Embryonic facial prominence (tissue), 1 donor: Measurements from ENCODE around the gene MANSC1.

ENCODE experiments used
- DNase-seq: peaks from one replicate; pipeline ENCODE4 v3.0.0-alpha.2; 2016; ENCODE audit errors: extremely low spot score

The MANSC1 gene

GRCh38 chr12:12349711-12350665 is at the start of gene MANSC1:
TSS of gene MANSC1 (minus strand) at chr12:12350242. CDS start at chr12:12343314, 6,928 bp downstream.
- no peak for DNase-seq

DNA sequence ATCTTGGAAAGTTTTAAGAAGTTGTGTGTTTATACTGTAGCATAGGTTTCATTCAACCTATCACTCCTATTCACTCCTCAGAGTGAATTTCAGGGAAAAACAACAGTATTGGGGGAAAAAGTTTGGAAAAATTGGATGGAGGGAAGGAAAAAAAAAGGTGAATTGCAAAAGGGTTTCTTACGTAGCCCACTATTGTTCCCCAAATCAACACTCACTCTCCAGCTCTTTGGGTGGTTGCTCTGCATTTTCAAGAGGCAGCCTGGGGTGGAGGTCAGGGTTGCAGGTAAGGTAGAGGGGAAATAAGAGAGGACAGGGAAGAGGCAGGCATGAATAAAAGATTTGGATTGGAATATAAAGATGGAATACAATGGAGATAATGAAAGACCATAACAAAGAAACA is 49.1 kb upstream of the MANSC1 start:
- DNase-seq, result no peak

- peak; percentile 43 for DNase-seq
These were observed 48.2 kb upstream of the MANSC1 start for GRCh38 chr12:12398026-12398859.

GRCh38 chr12:12397184-12397583 is 47.1 kb upstream of the MANSC1 start:
- no peak for DNase-seq

- peak; percentile 23 for DNase-seq
These were observed 46.7 kb upstream of the MANSC1 start for GRCh38 chr12:12396694-12397093.

GRCh38 chr12:12393171-12393570 is 43.1 kb upstream of the MANSC1 start:
- DNase-seq, result no peak

DNA sequence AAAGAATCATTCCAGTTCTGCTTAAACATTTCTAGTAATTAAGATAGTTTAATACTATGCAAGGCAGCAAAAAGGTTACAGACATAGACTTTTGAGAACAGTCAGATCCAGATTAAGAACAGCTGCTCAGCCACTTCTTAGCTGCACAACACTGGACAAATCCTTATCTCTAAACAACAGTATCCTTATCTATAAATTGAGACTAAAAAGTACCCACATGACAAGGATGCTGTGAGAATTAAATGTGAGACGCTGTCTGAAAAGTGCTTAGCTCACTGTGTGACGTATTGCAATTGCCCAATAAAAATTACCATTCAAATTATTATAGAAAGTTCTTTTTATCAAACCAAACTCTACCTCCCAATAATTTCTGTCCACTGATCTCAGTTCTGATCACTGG is 42.4 kb upstream of the MANSC1 start:
- no peak for DNase-seq

- no peak for DNase-seq
These were observed 37.5 kb upstream of the MANSC1 start for GRCh38 chr12:12387501-12387900.

DNA sequence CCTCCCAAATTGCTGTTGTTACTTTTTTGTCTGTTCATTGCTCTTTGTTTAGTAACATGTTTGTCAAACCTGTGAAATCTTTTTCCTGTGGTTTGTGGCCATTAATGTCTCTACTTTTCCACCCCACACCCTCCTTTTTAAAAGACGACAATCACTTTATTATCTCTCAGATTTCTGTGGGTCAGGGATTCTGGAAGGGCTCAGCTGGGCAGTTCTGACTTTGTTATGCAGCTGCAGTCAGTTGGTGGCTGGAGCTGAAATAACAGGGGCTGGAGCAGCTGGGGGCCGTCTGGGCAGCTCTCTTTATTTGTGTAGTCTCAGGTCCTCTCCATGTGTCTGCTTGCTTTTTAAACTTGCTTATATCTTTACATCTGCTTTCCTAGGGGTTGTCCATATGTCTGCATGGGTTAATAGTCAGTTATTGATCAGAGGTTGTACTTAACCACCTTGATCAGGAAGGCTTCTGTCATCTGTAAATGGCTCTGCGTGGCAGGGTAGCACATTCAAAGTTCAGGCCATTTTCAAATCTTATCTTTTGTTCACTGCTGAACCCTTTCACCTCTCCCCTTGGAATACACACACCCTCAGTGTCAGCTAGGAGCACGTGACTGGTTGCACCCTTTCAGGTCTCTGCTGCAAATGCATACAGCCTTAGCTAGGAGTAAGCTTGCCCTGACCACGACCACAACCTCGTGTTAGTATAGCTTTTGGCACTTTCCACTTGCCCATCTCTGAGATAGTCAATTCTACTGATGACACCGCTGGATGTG is 34.7 kb upstream of the MANSC1 start:
- DNase-seq, result no peak

- DNase-seq, result no peak
These were observed 31.9 kb upstream of the MANSC1 start for GRCh38 chr12:12381982-12382381.

DNA sequence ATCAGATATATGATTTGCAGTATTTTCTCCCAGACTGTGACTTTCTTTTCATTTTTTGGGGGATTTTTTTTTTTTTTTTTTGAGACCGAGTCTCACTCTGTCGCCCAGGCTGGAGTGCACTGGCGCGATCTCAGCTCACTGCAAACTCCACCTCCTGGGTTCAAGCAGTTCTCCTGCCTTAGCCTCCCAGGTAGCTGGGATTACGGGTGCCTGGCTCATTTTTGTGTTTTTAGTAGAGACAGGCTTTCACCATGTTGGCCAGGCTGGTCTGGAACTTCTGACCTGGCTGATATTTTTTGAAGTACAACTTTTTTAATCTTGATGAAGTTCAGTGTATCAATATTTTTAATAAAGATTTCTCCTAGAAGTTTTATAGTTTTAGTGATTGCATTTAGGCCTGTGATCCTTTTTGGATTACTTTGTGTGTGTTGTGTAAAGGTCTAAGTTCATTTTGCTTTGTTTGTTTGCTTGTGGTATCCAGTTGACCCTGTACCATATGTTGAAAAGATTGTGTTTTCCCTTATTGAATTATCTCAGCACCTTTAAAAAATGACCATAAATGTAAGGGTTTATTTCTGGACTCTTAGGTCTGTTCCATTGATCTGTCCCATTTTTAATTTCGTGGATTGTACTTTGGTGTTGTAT is 31.0 kb upstream of the MANSC1 start:
- DNase-seq, result no peak

DNA sequence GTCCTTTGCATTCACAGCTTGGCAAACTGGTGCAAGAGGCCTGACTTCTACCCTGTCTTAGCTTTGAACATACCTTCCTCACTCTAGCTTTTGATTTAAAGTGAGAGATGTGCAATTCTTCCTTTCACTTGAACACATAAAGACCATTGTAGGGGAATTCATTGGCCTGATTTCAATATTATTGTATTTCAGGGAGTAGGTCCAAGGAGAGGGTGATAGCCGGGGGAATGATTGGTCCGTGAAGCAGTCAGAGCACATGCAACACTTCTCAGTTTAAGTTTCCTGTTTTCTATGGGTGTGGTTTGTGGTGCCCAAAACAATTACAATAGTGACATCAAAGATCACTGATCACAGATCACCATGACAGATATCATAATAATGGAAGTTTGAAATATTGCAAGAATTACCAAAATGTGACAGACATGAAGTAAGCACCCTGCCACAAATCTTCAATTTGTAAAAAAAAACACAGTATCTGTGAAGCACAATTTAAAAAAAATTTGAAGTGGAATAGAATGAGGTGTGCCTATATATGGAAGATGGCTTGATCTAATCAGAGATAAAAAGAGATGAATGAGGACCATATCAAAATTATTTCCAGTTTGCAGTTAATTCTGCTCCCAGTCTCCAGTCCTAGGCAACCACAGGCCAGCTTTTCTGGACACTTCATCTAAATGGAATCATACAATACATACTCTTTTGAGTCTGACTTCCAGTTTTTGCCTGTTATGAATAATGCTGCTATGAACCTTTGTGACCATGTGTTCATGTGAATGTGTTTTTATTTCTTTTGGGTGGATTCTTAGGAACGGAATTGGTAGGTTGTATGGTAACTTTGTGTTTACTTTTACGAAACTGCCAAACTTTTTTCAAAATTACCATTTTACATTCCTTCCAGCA is 30.0 kb upstream of the MANSC1 start:
- DNase-seq, result no peak

- DNase-seq, result no peak
These were observed 28.6 kb upstream of the MANSC1 start for GRCh38 chr12:12378616-12379015.

GRCh38 chr12:12376646-12377448 is 26.8 kb upstream of the MANSC1 start:
- DNase-seq, result peak; percentile 65

GRCh38 chr12:12372946-12373722 is 23.1 kb upstream of the MANSC1 start:
- no peak for DNase-seq

DNA sequence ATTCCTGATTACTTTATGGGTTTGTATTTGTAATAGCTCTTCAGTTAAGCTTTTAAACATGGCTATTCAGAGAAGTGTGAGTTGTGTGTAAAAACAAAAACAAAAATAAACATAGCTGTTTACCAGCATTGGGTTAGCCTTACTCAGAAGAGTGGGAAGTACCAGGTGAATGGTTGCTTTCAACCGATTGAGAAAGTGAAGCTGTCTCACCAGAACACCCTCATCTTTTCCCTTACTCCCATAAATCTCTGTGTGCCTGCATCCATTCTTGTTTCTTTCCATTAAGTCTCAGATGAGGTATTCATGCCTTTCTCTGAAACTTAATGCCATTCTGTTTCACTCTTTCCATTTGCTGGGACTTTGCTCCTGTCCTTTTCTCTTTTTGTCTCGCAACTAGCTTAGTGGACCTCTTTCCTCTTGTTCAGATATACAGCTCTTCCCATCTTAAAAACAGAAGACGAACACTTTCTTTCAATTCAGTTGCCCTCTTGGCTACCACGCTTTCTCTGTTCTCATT is 17.5 kb upstream of the MANSC1 start:
- DNase-seq, result no peak

GRCh38 chr12:12366701-12367481 is 16.8 kb upstream of the MANSC1 start:
- DNase-seq, result no peak
